Measurements from ENCODE around the gene ME3.

GRCh38 chr11:86418106-86418505, 254.3 kb downstream of the ME3 start:
- TF ChIP-seq POLR2AphosphoS5 (IDR thresholded peaks at IDR 0.05; ENCODE audit: low read depth, low read length) (no peak), SIN3A (IDR thresholded peaks at IDR 0.05; ENCODE audit: borderline replicate concordance, insufficient read depth, low read depth, low read length) (no peak), CTCF (IDR thresholded peaks at IDR 0.05) (no peak)
